NCI-H1417 (cell line): ENCODE measurements around the gene RNF207.

Experiments
- DNase-seq, 3 experiments: peaks; one replicate each; lab custom pipeline; 2025; lab: John Stamatoyannopoulos, UW

Gene RNF207

GRCh38 chr1:6205849-6206519, at the start of gene RNF207:
RNF207 (plus strand) TSS chr1:6206119; CDS start chr1:6206536, 417 bp downstream.
- peak in 2 of 3 experiments; percentile 65 to 72 for DNase-seq

DNA sequence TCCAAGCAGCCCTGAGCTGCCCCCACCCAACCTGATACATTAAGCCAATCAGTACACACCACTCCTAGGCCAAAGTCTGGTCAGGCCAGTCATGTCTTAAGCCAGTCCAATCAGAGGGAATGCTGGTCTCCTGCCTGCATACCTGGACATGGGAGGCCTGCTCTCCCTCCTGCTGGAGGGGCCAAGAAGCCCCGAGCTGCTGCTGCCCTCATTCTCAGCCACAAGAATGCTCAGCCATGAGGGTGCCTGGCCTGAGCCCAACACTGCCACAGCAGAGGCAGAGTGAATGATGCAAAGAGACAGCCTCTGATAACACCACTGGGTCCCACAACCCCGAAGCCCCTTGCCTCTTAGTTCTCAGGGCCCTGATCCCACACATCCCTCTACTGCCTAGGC, 48.8 kb upstream of the RNF207 start:
- no peak for DNase-seq

- peak; percentile 33 to 90 (median 71) for DNase-seq
Measured at GRCh38 chr1:6157528-6158174, 48.3 kb upstream of the RNF207 start.

GRCh38 chr1:6158181-6158580, 47.7 kb upstream of the RNF207 start:
- no peak for DNase-seq

DNA sequence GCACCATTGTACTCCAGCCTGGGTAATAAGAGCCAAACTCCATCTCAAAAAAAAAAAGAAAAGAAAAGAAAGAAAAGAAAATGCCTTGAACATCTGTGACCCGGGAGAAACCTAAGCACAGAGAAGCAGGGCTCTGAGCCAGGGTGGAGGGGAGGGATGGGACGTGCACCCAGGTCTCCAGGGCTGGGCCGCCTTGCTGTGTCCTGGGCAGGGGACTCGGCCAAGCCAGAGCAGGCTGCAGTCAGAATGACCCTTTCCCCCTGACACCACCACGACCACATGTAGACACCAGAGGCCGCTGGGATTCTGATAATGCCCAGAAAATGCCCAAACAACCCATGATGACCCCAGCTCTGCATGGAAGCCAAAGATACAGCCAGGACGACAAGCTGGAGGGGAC, 43.6 kb upstream of the RNF207 start:
- DNase-seq: no peak

- DNase-seq: peak in 2 of 3 experiments; percentile 50 to 76
Measured at GRCh38 chr1:6162773-6163172, 43.1 kb upstream of the RNF207 start.

DNA sequence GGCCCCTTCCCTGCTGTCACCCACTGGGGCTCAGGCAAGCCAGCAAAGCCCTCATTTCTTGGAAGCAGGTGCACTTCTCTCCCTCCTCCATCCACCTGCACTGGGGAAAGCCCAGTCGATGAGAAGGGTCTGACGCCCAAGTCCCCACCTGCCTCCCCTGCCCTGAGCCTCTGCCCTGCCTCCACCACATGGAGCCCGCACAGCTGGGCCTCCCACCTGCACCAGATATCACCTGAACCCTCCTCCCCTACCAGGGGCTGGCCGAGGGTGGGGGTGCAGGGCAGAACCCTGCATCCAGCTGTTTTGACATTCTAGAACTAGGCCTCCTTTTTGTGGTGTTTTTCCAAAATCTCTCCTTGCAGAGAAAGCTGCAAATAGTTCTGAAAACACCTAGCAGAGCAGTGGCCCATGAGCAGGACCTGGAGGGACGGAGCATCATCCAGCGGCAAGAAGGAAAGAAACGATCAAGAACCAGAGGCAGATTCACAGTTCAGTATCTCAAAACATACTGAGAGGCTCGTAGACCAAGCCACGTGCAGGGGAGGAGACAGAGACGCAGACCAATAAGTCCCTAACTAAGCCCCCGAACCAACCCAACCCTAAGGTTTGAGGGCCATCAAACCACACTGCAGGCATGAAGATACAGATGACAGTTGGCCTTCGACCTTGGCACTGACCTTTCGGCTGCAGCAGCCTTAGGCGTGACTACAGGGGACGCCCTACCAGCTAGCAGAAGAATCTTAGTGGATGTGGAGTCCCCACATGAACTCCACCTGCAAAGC, 42.5 kb upstream of the RNF207 start:
- peak in 1 of 3 experiments; percentile 76 for DNase-seq

GRCh38 chr1:6163973-6164617, 41.8 kb upstream of the RNF207 start:
- DNase-seq: peak in 1 of 3 experiments; percentile 24

DNA sequence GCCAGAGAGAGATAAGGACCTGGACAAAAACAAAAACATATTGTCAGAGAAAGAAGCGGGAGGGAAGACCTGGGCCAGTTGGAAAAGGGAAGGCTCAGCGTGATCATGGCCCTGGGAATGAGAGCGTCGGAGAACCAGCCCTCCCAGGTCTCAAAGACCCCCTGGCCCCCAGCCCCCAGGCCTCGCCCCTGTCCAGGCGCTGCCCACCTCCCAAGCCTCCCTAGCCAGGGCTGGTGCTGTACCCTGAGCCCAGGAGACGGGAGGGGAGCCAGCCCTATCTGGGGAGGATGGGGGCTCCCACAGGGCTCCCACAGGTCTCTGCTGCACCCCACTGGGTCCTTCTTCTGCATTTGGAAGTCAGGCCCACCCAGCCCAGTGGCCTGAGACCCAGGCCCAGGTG, 40.9 kb upstream of the RNF207 start:
- DNase-seq: no peak

DNA sequence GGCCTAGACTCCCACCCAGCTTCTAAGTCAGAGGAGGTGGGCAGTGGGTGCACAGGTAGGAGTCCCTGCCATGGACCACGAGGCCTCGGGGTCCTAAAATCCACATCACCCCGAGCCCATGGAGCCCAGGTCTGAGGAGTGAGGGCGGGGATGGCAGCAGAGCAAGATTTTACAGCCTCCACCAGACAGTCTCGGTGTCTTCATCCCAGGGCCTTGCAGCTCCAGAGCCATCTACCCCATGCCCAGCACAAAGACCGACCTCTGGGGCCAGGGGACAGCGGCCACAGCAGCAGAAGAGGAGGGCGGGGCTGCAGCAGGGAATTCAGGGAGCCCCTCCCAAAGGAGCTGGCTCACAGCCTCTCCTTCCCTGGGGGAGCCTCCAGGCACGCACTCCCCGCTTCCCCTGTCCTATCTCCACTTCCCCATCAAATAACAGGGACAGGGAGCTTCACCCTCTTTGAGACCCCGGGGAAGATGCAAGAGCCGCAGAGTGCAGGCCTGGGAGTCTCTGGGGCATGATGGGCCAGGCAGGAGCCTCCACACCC, 40.4 kb upstream of the RNF207 start:
- no peak for DNase-seq

- DNase-seq: no peak
Measured at GRCh38 chr1:6166221-6166620, 39.7 kb upstream of the RNF207 start.

GRCh38 chr1:6166655-6167390, 39.1 kb upstream of the RNF207 start:
- DNase-seq: no peak

DNA sequence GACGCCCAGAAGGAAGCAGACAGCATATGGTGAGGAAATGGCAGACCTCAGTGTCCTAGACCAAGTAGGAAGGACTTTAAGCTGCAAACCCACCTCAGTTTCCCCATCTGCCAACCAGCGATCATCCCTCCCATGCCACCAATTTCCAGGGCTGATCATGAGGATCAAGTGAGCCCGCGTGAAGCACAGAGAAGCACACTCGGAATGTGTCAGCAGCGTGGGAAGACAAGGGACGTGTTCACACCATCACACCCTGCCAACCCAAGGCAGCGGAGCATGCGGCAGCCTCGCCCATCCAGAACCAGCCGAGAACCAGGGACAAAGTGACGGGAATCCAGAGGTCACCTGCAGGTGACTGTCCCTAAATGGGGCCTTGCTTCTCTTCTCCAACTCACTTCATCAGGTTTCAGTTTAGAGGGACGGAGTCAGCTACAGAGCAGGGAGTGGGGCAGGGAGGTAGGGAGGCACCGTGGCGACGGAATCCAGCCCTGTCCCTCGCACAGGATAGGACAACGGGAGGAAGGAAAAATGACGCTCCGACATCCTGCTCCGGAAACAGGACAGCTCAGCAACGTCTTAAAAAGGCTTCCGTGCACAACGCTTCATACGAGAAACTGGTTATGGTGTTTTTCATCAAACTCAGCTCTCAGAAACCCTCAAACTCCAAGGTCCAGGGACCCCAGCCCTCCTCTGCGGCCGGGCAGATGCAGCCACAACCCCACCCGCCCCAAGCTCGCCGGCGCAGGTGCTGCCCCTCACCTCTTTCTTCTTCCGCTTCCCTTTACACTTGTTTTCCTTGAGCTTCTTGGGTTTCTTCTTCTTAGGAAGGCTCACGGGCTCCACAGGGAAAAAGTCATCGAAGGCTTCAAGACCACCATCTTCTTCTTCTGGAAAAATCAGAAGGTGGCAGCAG, 38.3 kb upstream of the RNF207 start:
- no peak for DNase-seq

DNA sequence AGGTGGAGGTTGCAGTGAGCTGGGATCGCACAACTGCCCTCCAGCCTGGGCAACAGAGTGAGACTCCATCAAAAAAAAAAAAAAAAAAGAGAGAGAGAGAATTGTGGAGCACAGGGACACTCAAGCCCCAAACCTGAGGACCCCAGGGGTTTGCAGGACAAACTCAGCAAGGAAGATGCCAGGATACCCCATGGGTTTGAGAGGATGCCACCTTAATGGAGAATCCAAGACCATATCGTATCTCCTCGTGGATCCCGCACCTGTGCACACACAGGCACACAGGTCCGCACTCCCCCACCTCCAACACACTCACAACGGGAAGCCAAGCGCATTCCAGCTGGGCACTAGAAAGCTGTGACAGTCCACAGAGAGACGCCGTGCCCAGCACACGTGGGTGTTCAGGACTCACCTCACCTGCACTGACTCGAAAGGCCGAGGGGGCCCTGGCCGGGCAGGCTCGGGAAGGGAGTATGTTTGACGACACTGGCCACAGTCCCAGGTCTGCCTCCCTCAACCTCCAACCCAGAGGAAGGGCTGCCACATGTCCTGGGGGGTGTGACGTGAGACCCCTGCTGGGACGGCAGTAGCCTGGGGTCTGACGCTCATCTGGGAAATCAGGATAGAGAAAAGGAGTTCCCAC, 36.9 kb upstream of the RNF207 start:
- peak in 1 of 3 experiments; percentile 2 for DNase-seq

GRCh38 chr1:6170116-6170741, 35.7 kb upstream of the RNF207 start:
- DNase-seq: no peak

DNA sequence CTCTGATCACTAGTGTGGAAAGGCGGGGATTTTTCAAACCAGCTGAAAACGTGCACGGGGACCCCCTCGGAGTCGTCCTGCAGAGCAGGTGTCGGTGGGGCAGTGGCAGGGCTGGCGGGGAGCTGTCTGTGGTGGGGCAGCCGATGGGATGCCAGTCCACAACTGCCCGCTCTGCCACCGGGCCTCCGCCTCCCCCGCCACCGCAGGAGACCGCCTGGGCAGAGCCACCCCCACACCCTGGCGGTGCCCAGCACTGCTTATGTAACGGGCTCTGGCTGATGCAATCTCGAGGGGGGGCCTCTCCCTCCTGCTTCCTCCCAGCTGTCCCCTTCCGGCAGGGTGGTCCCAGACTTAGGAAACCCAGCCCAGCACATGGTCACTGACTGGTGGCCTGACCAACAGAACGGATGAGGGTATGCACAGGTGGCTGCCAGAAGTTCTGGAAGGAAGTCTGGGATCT, 35.1 kb upstream of the RNF207 start:
- DNase-seq: no peak

DNA sequence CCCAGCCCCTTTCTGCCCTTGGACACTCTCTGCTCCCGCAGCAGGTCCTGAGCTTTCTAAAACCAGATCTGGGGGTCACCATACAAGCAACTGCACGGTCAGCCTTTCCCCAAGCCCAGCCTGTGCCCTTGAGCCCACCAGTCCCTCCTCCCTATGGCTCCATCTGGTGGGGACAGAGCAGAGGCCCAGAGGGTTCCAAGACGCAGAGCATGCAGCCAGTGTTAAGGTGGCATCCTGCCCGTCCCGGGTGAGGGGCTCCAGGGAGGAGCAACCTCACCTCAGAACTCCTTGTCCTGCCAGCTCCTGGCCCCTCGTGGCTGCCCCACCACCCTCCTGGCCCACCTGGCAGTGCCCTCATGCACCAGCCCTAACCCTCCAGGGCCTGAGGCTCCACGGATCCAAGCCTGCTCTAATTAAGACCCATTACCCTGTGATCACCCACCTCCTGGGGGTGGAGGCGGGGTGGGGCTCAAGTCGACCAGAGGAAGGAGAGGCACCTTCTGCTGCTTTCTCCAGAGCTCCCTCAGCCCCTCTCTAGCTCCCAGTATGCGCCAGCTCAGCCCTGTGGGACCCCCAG, 34.3 kb upstream of the RNF207 start:
- DNase-seq: peak in 1 of 3 experiments; percentile 33

- DNase-seq: no peak
Measured at GRCh38 chr1:6172549-6172948, 33.4 kb upstream of the RNF207 start.
